GM19324 (cell line): ENCODE measurements around the gene IRF1.
"Not testable (repeated sequence)": the region's sequence is repeated elsewhere in the genome, so short reads cannot be mapped to it uniquely, and the experiment has no call there.

Experiments used
- ATAC-seq: cut with Tn5 transposase; IDR thresholded peaks from one replicate; pipeline ENCODE4 v1.9.1; 2021; ENCODE audit warnings: mild to moderate bottlenecking, moderate library complexity; ENCODE audit not compliant: unreplicated experiment, low FRiP score

Gene IRF1

DNA sequence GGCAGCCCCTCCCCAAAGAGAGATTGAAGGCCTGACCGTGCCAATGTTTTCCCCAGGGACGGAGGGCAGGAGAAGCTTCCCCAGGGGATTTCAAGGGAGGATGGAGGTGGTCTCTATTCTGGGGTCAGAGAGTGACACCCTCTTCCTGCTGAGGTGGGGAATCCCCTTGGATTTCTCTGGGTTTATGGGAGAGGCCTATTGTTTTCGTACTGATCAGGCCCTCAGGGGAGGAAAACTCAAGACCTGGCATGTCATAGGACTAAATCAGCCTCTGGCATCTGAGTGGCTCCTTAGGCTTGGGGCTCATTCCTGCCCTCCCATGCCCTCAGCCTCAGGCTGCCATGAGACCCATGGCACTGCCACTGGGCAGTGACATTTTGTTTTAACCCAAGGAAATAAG lies 44.6 kb downstream of the IRF1 start:
- no peak for ATAC-seq

DNA sequence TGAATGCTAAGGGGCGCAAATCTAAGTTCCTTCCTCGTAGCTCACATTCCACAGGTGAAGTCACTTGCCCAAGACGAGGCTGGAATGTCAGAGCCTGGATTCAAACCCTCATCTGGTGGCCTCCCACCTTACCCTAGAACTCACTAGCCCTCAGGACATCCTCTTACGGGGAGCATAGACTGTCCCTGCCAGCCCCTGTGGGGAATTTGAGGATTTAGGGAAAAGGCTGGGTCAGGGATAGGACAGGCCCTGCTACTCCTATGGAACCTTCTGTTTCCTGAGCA lies 45.0 kb downstream of the IRF1 start:
- ATAC-seq: no peak

DNA sequence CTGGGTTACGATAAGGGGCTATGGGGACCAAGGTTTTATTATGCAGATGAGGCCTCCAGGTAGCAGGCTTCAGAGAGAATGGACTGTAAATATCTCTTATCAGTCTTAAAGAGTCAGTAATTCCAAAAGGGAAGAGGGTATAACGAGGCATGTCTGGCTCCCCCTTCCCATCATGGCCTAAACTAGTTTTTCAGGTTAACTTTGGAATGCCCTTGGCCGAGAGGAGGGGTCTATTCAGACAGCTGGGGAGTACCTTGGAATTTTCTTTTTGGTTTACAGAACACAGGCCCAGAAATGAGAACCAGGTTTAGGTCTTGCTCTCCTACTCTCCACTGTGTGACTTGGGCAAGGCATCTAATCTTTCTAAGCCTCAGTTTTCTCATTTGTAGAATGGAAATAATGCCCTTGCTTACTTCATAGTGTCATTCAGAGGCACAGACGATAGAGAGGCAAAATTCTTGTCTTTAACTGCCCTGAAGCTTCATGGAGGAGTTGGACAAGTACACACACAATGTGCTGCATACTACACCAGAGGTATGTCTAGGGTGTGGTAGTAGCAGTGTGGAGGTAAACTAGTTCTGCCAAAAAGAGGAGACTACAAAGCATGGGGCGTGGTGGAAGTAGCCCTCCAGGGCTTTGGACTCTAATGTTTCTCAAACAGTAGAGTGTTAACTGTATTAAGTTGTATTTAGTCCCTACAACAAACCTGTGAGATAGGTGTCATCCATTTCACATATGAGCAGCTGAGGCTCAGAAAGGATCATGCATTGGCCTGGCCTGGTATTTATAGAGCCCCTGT lies 45.5 kb downstream of the IRF1 start:
- ATAC-seq: no peak

DNA sequence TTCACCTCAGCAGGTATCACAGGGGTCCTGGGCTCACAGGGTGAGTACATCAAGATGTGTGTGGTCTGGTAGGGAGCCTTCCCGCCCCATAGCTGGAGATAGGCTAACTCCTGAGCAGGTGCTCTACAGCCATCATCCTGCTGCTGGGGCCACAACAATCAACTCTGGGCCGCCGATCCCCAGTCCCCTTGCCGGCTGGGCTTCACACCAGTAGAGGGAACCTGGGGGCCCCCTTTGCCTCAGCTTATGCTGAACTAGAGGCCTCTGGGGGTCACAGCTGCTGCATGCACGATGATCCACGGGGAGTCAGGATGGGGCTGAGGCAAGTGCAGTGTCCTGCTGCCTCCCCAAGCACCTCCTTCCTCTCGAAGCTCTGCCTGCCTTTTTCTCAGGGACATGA lies 46.5 kb downstream of the IRF1 start:
- ATAC-seq: no peak

DNA sequence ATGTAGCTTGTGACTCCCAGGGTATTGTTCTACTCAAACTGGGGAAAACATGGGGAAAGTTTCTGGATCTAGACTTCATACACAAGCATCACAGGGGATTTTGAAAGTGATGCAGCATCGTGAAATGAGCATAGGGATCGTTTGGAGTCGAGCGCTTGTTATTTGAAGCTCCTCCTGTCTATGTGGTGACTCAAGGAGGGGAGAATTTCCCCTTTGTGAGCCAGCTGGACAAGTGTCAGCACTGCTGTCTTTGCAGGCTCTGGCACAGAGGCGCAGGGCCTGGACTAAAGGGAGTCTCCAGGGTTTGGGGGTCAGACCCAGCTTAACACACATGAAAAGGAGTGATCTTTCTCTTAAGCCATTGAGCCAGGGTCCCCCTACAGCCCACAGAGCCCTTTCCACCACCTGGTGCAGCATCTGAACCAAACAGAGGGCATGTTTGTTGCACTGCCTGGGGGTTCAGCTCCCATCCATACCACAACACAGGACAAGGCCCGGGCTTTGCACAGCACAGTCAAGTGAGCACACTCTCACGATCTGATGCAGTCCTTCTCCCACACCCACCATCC lies 51.0 kb downstream of the IRF1 start:
- ATAC-seq: no peak

DNA sequence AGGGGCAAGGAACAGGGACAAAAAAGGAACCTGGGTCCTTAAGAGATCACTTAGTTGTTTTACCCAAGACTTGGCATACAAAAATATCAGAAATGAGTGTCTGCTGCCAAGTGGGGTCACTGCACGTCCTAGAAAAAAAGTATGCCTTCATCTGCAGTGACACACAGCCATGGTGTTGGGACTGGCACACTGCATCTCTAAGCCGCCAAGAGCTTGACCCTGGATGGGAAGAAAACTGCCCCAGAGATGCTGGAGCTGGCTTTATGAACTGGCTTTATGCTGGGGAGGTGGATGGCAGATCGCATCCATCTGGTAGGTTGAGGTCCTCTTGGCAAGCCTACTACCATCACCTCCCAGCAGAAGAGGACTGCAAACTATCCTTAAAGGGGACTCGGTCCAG lies 51.7 kb downstream of the IRF1 start:
- no peak for ATAC-seq

DNA sequence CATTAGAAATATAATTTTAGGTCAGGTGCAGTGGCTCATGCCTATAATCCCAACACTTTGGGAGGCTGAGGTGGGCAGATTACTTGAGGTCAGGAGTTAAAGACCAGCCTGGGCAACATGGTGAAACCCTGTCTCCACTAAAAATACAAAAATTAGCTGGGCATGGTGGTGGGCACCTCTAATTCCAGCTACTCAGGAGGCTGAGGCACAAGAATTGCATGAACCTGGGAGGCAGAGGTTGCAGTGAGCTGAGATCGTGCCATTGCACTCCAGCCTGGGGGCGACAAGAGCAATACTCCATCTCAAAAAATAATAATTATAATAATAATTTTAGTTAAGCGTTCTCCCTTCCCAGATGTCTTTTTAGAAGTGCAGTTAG lies 52.3 kb downstream of the IRF1 start:
- ATAC-seq: not testable (repeated sequence)

DNA sequence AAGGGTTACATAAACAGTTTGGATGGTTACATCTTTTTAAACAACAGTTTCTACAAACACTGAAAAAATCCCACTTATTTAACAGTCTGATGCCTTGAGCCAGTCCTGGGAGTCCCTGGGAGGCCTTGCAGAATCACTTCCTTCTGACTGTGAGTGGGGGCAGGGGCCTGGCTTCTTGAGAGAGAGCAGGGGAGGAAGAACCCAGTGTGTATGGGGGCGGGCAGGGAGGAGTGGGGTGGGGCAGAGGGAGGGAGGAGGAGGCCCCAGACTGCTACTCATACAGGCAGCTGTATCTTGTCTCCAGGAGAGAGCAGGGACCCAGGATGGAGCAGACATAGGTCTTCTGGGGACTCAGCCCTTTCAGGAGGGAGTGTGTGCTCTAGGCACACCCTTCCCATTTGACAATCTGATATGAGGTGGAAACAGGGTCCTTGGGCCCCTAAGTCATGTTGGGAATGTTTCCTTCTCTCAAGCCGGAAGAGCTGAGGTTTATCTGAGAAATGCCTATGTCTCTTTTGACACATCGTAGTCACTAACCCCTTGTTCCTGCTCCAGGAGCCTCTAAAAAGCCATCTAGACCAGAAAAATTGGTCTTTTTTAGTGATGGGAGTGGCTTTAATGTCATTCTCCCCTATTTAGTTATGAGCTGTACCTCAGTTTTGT lies 52.8 kb downstream of the IRF1 start:
- ATAC-seq: peak; percentile 66

DNA sequence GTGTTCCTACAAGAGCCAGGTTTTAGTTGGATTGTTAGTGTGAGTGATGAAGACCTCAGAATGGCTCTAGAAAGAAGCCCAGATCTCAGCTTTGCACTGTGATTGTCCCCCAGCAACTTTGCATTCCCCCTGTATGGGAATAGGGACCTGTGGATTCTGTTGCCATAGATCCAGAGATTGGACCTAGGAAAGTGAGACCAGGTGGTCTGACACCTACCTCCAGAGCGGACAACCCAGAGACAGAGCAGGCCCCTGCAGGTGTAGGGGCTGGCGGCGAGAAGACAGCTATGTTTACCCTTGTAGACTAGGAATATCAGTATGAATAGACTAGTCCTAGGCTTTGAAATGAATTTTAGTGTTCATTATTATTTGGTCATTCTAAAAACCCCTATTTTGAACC lies 53.6 kb downstream of the IRF1 start:
- ATAC-seq: peak; percentile 14

DNA sequence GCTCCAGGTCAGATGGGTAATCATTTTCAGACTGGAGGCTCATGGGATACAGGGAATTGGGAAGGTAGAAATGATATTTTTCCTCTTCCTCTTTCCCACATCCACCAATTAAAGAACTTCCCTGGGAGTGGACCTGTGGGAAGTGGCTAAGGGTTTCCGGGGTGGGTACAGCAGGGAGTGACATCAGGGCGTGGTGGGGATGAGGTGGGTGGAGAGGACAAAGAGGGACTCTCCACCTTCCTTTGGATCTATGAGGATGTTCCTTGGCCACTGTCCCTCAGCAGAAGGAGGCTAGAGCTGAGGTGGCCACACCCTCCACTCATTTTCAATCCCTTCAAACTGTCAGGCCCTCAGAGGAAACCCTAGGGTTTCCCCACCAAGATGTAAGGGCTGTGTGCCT lies 54.7 kb downstream of the IRF1 start:
- ATAC-seq: no peak

DNA sequence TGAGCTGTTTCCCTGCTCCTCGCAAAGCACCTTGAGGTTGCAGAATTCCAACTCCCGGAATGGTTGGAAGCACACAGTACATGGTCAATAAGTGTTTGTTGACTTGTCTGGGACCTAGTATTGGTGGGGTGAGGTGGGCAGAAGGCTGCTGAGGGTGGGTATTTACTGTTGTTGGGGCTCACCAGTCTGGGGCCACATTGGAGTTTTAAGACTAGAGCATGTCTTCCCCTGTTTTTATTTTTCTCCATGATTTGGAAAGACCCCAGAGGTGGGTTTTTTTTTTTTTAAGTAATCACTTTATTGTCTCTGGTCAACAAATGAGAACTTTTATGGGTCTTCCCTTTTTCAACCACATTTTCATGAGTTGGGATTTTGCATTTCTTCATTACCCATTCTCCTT lies 55.1 kb downstream of the IRF1 start:
- no peak for ATAC-seq

DNA sequence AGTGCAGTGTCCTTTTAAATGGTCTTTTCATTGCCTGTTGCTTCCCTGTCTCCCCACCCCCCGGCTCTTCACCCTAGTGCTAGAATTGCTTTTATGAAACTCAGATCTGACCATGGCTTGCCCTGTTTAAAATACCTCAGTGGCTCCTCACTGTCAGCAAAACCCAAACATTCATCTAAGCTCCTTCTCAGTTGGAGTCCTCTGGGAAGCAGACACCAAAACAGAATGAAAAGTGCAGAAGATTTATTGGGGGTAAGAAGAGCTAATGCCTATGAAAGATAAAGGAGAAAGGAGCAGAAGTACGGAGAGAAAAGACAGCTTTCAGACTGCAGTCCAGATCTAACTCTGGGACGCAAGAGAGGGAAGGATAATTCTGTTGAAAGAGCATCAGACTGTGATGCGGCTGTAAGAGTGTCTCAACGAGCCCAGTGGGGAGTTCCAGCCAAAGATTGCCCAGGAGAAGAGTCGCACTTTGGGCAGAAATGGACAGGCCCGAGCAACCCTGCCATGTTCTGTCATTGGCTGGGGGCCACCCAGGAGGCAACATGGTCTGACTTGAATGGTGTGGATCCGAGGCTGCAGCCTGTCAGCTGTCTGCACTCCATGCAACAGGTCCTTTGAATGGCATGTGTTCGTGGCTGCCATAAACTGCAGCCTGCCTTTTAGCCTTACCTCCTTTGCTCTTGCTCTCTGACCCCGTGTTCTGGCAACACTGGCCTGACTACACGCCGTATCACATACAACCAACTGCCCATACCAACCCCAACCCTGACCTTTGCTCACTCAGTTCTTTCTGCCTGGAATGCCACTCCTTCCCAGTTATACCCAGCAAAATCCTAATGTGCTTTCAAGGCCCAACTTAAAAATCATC lies 55.9 kb downstream of the IRF1 start:
- no peak for ATAC-seq

DNA sequence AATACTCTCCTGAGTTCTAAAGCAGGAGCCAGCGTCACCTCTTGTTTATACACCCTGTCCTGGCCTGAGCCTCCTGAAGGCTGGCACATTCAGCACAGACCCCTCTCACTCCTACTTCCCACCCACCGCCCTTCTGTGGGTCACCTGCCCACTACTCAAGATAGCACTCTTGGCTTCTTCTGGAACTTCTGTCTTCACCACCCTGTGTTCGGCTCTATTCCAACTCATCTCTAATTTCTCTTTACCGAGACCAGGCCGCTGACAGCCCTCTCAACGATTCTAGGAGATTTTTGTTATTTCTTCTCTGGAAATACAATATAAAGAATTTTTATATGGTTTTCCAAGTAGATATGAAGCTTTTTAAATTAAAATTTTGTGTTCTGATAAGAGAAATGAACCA lies 57.4 kb downstream of the IRF1 start:
- ATAC-seq: no peak

DNA sequence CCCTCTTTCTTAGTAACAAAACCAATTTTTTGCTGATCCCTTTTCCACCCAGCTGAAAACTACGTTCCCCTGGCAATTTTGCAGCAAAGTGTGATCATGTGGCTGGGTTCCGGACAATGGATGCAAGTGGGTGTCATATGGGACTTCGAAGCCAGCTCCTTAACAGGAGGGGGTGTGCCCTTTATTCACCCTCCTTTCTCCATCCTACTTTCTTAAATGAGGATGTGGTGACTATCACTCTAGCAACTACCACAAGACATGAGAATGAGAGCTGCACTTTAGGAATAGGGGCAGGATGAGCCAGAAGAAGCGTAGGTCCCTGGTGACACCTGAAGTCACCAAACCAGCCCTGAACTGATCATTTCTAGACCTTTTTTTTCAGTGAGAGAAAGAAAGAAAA lies 58.9 kb downstream of the IRF1 start:
- ATAC-seq: no peak
